ENCODE measurements around the gene NAB2.

GRCh38 chr12:57116580-57117281, 27.8 kb downstream of the NAB2 start:
- TF ChIP-seq CTCF (conservative IDR thresholded peaks at IDR 0.05; ENCODE audit: low read depth, low read length) (no peak), EZH2 (IDR thresholded peaks at IDR 0.05; ENCODE audit: low read length, unreplicated experiment) (no peak), EZH2phosphoT487 (IDR thresholded peaks at IDR 0.05; ENCODE audit: borderline replicate concordance, low read length) (no peak)
